ENCODE measurements around the gene ARHGEF17.

ARHGEF17 gene

GRCh38 chr11:73361953-73362776, 54.1 kb downstream of the ARHGEF17 start:
- no peak for DNase-seq

DNA sequence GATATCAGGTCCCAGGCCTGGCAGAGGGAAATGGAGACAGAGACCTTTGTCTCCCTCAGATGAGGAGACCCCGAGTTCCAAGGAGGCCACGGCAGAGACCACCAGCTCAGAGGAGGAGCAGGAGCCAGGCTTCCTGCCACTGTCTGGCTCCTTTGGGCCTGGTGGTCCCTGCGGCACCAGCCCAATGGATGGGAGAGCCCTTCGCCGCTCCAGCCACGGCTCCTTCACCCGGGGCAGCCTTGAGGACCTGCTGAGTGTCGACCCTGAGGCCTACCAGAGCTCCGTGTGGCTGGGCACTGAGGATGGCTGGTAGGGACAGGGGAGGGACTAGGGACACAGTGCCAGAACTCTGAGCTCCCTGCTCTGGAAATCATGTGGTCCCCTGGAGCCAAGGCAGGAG, 55.1 kb downstream of the ARHGEF17 start:
- no peak for DNase-seq

DNA sequence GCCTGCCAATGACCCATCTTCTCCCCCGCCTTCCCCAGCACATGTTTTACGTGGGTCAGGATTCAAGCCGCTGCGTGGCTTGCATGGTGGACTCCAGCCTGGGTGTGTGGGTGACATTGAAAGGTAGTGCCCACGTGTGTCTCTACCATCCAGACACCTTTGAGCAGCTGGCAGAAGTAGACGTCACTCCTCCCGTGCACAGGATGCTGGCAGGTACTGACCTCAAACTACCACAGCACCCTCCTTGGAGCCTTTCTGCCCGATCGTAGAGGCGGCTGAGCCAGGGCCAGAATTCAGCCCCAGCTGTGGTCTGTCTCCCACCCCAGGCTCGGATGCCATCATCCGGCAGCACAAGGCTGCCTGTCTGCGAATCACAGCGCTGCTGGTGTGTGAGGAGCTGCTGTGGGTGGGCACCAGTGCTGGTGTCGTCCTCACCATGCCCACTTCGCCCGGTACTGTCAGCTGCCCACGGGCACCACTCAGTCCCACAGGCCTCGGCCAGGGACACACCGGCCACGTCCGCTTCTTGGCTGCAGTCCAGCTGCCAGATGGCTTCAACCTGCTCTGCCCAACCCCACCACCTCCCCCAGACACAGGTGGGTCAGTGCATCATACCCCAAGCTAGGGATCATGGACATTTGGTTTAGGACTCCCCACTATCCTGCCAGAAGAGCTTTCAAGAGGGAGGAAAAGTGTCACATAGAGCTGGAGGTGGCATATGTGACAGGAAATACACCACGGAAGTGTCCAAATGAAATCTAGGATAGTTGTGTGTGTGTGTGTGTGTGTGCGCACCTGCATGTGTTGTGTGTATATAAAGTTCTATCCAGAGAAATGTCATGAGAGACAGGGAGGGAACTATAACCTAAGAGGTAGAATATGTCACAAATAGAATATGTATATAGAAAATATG, 57.5 kb downstream of the ARHGEF17 start:
- no peak for DNase-seq

DNA sequence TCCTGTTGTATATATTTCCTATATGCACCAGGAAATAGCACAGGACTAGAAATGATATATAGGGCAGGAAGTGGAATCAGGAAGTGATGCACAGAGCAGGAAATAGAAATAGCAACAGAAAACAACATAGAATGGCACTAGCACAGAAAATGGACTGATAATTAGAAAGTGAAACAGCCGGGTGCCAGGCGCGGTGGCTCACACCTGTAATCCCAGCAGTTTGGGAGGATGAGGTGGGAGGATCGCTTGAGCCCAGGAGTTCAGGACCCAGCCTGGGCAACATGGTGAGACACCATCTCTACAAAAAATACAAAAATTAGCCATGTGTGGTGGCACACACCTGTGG, 58.2 kb downstream of the ARHGEF17 start:
- DNase-seq: no peak

DNA sequence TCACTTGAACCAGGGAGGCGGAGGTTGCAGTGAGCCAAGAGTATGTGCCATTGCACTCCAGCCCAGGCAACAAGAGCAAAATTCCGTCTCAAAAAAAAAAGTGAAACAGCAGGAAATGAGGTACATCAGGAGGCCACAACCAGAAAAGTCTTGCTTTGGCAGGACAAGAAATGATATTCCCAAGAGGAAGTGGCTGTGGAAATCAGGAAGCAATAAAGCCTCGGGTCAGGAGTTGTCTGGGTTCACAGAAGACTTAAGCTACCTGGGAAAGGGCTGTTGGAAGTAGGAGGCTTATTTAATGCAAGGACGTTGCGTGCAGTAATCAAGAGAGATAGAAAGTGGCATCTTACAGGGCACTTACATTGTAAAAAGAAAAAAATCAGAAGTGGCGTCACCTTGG, 58.9 kb downstream of the ARHGEF17 start:
- no peak for DNase-seq

DNA sequence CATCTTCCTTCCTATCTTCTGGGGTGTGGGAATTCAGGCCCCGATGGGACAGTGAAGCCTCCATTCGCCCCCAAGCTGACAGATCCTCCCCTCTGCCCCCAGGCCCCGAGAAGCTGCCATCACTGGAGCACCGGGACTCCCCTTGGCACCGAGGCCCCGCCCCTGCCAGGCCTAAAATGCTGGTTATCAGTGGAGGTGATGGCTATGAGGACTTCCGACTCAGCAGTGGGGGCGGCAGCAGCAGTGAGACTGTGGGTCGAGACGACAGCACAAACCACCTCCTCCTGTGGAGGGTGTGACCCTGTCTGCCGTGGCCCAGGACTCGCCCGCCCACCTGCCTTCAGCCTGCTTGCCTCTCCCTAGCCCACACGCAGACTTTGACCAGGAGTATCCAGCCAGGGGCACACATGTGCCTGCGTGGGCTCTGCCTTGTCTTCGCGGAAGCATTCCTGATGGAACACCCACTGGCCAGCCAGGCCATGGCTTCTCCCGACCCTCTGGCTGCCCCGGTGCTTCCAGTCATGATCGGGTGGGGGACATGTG, 59.5 kb downstream of the ARHGEF17 start:
- DNase-seq: no peak

- no peak for DNase-seq
Observed at GRCh38 chr11:73372375-73372993, 64.4 kb downstream of the ARHGEF17 start.

DNA sequence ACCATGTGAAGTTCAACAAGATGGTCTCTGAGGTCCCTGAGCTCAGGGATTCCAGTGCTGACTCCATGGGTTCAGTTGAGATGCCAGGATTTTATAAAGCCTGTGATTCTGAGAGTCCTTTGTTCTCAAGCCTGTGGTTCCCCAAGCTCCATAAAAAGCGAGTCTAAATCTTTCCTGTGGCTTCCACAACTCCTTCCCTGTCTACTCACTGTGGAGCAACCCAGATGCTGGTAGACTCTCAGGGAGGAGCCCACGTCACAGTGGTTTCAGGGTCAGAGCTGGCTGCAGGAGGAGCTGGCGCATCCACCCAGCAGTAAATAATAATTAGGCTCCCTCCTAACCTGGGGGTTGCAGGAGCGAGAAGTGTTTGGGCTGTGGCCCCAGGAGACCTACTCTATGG, 66.1 kb downstream of the ARHGEF17 start:
- no peak for DNase-seq

GRCh38 chr11:73375830-73376159, 67.7 kb downstream of the ARHGEF17 start:
- no peak for DNase-seq

- peak; percentile 82 for DNase-seq
Observed at GRCh38 chr11:73376160-73376802, 68.2 kb downstream of the ARHGEF17 start, which contains the start of gene RELT. TSS of gene RELT (plus strand) at chr11:73376399. CDS start at chr11:73389137, 12,738 bp downstream.

DNA sequence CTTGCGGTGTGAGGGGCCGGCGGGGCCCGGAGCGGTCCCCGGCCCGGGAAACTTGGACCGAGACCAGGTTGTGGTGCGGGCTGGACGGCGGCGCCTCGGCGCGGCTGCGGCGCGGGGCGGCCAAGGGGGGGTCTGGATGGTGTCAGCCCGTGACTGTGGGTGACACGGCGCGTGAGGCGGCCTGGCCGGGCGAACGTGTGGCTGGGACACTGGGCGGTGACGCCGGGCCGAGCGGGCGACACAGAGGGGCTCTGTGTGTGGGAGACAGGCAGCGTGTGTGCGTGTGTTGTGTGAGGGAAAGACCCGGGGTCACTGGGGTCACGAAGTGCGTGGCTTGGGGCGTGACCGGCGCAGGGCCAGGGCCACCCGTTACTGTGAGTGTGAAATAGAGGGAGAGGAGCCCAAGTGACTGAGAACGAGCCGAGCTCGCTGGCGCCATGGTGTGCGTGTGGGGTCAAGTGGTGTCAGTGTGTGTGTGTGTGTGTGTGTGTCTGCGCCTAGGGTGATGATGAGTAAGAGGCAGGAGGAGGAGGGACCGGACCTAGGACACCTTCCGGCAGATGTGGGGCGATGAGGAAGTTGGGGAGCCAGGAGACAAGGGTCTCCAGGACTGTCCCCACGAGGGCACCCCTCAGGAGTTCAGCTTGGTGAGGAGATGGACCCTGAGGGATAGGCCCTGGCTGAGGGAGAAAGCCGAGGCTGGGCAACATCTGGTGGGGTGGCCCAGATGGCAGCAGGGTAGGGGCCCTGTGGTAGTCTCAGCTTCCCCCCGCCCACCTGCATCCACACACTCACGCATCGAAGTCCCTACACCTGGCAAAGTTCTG, 68.9 kb downstream of the ARHGEF17 start:
- DNase-seq: peak; percentile 46

DNA sequence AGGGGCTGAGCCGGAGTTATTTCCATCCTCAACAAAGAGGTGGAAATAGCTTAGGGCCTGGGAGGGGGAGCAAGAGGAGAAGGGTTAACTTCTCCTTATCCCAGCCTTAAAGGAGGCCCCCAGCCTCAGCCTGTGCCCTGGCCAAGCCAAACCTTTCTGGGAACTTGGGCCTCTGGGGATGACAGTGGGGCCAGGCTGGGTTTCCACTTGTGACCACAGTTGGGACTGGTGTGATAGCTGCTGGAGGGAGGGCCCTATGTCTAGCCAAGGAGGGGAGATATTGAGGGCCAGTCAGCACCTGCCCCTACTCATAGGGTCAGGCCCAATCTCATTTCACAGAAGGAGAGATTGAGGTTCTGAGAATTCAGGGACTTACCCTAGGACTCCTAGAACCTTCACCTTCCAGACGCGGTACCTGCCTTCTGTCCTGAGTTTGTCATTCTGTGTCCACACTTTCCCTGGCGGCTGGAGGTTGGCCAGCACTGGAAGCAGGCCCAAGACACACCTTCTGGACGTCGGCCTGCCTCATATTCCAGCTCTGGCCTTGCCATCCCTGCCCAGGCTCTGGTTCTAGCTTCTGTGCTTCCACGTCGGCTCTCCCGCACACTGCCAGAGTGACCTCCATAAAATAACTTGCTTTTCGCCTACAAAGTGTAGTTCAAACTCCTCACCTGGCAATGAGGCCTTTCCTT, 71.3 kb downstream of the ARHGEF17 start:
- DNase-seq: no peak

DNA sequence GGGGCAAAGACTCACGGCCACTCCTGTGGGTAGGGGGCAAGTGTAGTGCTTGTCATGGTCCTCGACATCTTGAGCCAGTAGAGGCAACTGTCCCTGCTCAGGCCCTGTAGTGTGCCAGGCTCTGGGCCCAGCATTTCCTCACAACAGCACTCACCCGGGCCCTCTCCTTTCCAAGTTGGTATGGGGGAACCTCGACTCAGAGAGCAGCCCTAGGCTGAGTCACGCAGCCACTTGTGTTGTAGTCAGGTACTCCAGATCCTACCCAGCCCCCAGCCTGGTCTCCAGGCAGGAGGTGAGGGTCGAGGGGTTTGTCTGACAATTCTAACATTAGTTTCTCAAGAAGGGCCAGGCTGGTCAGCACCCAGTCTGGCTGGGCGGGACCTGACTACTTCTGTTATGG, 72.3 kb downstream of the ARHGEF17 start:
- no peak for DNase-seq

DNA sequence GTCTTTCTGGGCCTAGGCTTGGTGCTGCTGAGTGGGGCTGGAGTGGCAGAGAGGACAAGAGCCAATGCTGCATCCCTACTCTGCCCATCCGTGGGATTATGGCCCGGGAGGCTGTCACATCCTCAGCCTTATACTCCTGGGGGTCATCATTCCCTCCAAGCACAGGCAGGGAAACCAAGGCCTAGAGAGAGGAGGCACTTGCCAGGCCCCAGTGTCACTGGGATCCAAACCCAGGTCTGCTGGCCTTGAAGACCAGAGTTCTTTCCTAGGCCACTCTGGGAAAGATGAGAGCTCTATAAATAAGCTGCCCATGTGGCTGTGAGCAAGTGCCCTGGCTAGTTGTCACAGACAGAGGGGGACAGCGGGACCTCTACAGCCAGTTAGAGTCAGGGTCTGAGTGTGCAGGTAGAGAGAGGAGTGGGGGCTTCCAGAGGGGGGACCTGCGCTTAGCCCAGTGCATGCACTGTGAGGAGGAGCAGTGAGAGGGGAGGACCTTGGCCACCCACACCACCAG, 72.9 kb downstream of the ARHGEF17 start:
- no peak for DNase-seq

- no peak for DNase-seq
Observed at GRCh38 chr11:73381589-73381988, 73.5 kb downstream of the ARHGEF17 start.

- no peak for DNase-seq
Observed at GRCh38 chr11:73382183-73382582, 74.1 kb downstream of the ARHGEF17 start.

DNA sequence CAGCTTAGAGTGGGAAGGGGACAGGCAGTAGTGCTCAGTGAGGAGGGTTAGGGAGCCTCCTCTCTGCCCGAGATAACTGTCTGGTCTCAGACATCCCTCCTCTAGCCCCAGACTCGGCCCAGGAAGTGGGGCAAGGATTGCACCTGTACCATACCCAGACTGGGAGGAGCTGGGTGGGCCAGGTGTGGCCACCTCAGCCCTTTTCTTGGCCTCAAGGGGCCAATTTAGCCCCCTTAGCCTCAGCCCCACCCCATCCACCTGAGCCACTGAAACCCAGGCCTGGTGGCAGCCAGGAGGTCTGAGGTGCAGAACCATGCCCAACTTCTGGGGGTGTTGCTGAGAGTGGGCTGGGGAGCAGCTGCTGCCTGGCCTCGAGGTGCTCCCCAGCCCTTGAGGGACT, 74.7 kb downstream of the ARHGEF17 start:
- no peak for DNase-seq

GRCh38 chr11:73383249-73384124, 75.4 kb downstream of the ARHGEF17 start:
- no peak for DNase-seq

DNA sequence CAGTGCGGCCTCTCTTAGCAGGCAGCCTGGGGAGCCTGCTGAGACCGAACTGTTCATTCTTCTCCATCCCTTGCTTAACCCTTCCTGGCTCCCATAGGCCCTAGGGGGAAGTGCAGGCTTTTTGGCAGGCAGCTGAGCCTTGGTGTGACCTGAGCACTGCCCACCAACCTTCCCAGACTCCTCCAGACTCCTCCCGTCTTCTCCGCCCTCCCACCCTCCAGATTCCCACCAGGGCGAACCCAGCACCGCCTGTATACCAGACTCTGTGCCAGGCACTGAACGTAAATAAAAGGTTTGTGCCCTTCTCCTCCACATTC, 76.0 kb downstream of the ARHGEF17 start:
- no peak for DNase-seq

GRCh38 chr11:73384531-73384871, 76.4 kb downstream of the ARHGEF17 start:
- no peak for DNase-seq

All from NCI-H1105 (cell line).